Upper lobe of left lung (tissue), 4 donors: ENCODE data around the gene TCF7L1.

Experiments used
- POLR2A ChIP-seq, 4 donors: fragments of 450-650 bp; IDR thresholded peaks; one replicate each; pipeline ENCODE4 v1.5.1; 2016 to 2017; ENCODE audit warnings: antibody characterized with exemption in 4 of 4, mild to moderate bottlenecking in 2 of 4
- POLR2AphosphoS5 ChIP-seq, 2 donors: sonication (generic); formaldehyde crosslinking; IDR thresholded peaks; one replicate each; pipeline ENCODE4 v1.5.1; 2017; ENCODE audit warnings: antibody characterized with exemption in 2 of 2
- TF ChIP-seq, protein P1 (sequence below), 6 experiments: fragments of 450-650 bp in 4 of 6; fragments of 200-600 bp in 2 of 6; sonication (generic) in 2 of 6; IDR thresholded peaks; one replicate each; pipeline ENCODE4 v1.5.1; 2016 to 2019; ENCODE audit warnings: antibody characterized with exemption in 6 of 6

DNA sequence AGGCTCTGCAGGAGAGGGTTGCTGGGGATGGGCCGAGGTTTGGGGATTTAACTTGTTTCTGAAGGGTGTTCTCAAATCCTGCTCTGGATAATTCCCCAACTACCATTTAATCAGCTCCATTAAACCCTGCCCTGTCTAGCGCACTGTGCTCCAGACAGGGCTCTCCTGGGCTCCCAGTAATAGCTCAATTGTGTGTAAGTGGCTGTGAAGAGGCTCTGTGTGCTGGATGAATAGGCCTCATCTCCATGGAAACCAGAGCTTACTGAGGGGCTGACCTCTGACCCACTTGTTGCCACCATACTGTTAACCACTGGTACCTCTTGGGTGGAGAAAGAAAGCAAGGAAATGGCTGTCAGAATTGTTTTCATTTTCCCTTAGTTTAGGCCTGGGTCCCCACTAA is 101.7 kb downstream of the TCF7L1 start:
- TF ChIP-seq, protein P1, sequence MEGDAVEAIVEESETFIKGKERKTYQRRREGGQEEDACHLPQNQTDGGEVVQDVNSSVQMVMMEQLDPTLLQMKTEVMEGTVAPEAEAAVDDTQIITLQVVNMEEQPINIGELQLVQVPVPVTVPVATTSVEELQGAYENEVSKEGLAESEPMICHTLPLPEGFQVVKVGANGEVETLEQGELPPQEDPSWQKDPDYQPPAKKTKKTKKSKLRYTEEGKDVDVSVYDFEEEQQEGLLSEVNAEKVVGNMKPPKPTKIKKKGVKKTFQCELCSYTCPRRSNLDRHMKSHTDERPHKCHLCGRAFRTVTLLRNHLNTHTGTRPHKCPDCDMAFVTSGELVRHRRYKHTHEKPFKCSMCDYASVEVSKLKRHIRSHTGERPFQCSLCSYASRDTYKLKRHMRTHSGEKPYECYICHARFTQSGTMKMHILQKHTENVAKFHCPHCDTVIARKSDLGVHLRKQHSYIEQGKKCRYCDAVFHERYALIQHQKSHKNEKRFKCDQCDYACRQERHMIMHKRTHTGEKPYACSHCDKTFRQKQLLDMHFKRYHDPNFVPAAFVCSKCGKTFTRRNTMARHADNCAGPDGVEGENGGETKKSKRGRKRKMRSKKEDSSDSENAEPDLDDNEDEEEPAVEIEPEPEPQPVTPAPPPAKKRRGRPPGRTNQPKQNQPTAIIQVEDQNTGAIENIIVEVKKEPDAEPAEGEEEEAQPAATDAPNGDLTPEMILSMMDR (IDR thresholded peaks at IDR 0.05) = no peak
- TF ChIP-seq POLR2AphosphoS5 (IDR thresholded peaks at IDR 0.05) (no peak), POLR2A (IDR thresholded peaks at IDR 0.05) (no peak)
